Activated naive CD4-positive, alpha-beta T cell treated with anti-CD3 and anti-CD28 coated beads, Interleukin-2, amount 50 U/mL, for 16 hours (primary cell): ENCODE results near the gene SLAIN2.
"Not testable (repeated sequence)": the region's sequence is repeated elsewhere in the genome, so short reads cannot be mapped to it uniquely, and the experiment has no call there.

Source experiments
- DNase-seq: peaks from one replicate; pipeline ENCODE4 v3.0.0-alpha.2; 2020

SLAIN2 gene

DNA sequence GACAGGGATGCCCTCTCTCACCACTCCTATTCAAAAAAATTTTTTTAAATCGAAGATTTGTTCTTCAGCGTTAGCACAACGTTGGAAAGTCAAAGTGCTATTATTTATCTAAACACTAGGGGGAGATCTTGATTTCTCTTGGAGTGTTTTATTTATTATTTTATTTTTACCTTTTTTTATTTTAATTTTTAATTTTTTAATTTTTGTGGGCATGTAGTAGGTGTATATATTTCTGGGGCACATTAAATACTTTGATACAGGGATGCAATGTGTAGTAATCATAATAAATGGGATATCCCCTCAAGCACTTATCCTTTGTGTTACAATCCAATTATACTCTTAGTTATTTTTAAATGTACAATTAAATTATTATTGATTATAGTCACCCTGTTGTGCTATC, 104.4 kb downstream of the SLAIN2 start:
- no peak for DNase-seq

DNA sequence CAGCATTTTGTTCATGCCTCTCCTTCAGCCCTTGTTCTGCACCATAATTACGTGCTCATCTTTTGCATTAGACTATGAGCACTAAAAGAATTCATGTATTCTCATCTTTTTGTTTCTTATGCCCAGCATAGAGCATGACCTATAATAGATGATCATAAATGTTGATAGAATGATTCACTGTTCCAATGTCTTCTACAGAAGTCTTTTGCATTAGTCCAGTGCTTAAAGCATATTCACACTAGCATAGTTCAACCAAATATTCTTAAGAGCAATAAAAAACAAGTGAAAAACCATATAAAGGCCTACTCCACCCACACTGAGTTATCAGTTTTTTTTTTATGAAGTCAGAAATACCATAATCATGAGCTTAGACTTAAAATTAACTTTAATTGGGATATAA, 105.3 kb downstream of the SLAIN2 start:
- DNase-seq = no peak

DNA sequence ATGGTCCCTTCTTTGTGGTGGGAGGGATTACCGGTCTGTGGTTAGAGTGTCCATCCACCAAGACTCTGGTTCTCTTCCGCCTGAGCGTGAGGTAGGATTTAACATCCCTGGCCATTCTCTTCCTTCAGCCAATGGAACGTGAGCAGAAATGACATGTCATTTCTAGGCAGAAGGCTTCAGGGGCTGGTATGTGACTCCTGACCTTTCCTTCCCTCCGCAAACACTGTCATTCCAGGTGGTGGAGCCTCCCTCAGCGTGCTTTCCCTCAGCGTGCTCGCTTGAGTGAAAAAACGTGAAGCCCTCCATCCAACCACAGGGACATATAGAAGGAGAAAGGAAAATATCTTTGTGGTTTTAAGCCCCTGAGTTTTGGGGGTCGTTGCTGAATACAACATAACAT, 107.8 kb downstream of the SLAIN2 start:
- no peak for DNase-seq

- DNase-seq = no peak
These were observed 109.4 kb downstream of the SLAIN2 start for GRCh38 chr4:48450740-48451139.

DNA sequence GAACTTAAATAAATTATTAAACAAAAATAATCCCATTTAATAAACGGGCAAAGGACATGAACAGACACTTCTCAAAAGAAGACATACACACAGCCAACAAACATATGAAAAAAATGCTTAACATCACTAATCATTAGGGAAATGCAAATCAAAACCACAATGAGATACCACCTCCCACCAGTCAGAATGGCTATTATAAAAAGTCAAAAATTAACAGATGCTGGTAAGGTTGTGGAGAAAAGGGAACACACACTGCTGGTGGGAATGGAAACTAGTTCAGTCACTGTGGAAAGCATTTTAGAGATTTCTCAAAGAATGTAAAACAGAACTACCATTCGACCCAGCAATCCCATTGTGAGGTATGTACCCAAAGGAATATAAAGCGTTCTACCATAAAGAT, 110.3 kb downstream of the SLAIN2 start:
- DNase-seq = not testable (repeated sequence)

DNA sequence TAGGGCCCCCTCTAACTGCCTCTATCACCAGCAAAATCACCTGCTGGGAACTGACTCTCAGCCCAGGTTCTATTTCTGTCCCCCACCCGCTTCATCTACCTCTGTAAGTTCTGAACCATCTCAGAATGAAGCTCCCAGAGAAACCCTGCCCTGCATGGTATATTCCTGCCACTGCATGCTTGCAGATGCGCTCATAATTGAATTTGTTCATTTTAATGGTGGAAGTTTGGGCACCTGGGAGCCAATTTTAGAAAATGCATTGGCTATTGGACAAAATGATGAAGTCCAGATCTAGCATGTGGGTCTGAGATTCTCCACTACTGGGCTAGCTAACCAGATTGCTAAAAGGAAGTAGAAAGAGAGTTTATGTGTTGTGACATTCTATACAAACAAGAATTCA, 113.3 kb downstream of the SLAIN2 start:
- no peak for DNase-seq

- no peak for DNase-seq
These were observed 119.7 kb downstream of the SLAIN2 start for GRCh38 chr4:48461000-48461399.

DNA sequence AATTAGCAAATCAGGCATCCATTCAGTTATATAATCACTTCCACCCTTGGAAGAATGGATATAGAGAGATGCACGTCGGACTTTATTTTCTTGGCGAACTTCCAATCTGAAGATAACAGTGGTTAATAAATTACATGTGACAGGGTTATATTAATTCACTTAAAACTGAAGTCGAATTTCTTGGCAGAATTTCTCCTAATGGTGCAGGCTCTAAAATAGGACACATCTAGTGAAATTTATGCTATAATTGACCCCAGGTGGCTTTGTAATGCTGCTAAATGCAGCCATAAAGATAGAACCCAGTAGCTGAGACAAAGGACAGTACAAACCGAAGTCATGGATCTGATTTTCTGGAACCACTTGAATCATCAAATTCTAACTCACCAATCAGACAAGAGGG, 121.0 kb downstream of the SLAIN2 start:
- DNase-seq = no peak

GRCh38 chr4:48467442-48467841, 126.1 kb downstream of the SLAIN2 start:
- DNase-seq = no peak

DNA sequence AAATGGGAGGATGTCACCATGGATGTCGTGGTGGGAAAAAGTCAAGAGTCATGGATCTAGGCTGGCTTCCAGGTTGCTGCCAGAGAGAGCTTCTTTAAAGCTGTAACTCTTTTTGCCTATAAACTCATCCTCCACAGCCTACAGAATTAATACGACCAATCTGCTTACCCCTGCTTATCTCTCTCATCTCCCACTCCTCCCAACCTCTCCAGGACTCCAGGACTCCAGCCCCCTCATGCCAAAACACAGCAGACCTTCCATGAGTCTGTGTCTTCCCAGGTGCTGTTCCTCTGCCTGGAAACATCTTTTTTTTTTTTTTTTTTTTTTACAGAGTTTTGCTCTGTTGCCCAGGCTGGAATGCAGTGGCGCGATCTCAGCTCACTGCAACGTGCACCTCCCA, 126.6 kb downstream of the SLAIN2 start:
- no peak for DNase-seq

DNA sequence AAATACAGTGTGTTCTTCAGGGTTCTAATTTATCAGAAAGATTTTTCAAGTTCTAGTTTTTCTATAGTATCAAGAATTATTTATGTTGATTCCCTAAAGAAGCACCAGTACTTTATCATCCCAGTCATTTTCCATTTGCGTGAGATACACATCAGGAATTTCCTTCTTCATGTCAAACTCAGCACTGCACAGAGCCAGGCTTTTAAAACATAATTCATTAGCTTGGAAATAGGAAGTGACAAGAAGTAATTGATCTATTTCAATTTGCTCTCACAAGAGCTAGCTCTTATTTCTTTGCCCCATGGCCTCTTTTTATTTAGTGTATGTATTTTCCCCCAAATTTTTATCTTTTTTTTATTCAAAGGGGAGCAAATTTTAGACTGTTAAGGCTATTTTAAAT, 128.8 kb downstream of the SLAIN2 start:
- no peak for DNase-seq

DNA sequence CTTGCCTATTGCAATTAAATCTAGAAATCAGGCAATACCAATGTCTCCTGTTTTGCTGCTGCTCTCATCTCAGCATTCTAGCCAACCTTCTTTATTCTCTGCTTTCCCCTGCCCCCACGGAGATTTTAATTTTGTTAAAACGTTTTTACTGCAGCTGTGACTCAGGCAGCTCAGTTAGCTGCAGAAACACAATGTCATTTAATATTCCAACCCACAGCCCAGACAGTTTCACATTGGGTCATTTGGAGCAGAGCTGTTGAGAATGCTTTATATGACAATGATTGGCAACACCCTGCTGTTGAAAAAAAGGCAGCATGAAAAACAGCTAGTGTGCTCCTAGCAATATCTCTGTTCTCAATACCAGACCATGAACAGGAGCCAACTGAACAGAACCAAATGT, 129.2 kb downstream of the SLAIN2 start:
- DNase-seq = no peak

DNA sequence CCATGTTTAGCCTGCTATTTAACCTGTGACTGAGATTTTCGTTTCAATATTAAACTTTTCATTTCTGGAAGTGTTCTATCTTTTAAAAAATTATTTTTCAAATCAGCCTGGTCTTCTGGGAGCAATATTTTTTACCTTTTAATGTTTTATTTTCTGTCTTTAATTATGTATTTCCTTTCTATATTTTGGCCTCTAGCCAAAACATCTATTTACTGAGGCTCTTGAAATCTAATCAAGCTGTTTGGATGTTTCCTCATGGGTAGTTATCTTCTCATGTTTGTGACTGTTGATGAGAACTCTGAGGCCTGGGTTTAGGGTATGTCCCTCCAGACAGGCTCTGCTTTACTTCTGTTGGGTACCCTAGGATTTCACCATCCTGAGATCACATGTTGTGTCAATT, 131.5 kb downstream of the SLAIN2 start:
- no peak for DNase-seq

DNA sequence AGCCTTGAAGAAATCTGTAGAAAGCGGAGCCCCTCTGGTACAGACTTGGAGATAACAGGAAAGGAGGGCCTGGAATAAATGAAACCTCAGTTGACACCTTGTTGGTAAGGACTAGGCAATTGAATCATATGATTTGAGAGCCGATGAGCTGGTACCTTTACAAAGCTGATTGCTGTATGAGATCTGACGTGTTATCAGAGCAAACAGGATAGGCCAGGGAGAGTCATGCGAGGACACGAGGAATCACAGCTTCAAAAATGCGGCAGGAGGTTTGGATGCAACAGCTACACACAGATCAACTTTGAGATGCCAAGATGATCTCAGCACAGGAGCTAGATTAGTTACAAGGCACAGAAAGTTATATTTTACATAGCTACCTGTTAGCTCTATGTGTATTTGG, 134.4 kb downstream of the SLAIN2 start:
- no peak for DNase-seq
